HEK293T (cell line): ENCODE measurements around the gene POLR3A.

ENCODE experiments used
- ARNT ChIP-seq: fragments of 450-650 bp; IDR thresholded peaks from 2 replicates; pipeline ENCODE4 v1.6.1; 2017; ENCODE audit warnings: mild to moderate bottlenecking
- BHLHE40 ChIP-seq: fragments of 450-650 bp; IDR thresholded peaks from 2 replicates; pipeline ENCODE4 v1.6.1; 2016; ENCODE audit warnings: mild to moderate bottlenecking, moderate library complexity, borderline replicate concordance
- ELF4 ChIP-seq: fragments of 450-650 bp; IDR thresholded peaks from 2 replicates; pipeline ENCODE4 v1.6.1; 2017; ENCODE audit warnings: antibody characterized with exemption
- FOXA1 ChIP-seq: fragments of 450-650 bp; IDR thresholded peaks from 2 replicates; pipeline ENCODE4 v1.6.1; 2016; ENCODE audit warnings: mild to moderate bottlenecking
- FOXK2 ChIP-seq: fragments of 450-650 bp; IDR thresholded peaks from 2 replicates; pipeline ENCODE4 v1.6.1; 2016; ENCODE audit warnings: mild to moderate bottlenecking
- HDGF ChIP-seq: fragments of 450-650 bp; IDR thresholded peaks from 2 replicates; pipeline ENCODE4 v1.6.1; 2017; ENCODE audit warnings: antibody characterized with exemption, borderline replicate concordance
- LEF1 ChIP-seq: fragments of 450-650 bp; IDR thresholded peaks from 2 replicates; pipeline ENCODE4 v1.6.1; 2017; ENCODE audit warnings: mild to moderate bottlenecking, borderline replicate concordance
- NFRKB ChIP-seq: fragments of 450-650 bp; IDR thresholded peaks from 2 replicates; pipeline ENCODE4 v1.6.1; 2016; ENCODE audit warnings: mild to moderate bottlenecking, moderate library complexity
- SP1 ChIP-seq: fragments of 450-650 bp; IDR thresholded peaks from 2 replicates; pipeline ENCODE4 v1.6.1; 2017
- SUZ12 ChIP-seq: fragments of 450-650 bp; IDR thresholded peaks from 2 replicates; pipeline ENCODE4 v1.6.1; 2016; ENCODE audit warnings: mild to moderate bottlenecking
- TARDBP ChIP-seq: fragments of 450-650 bp; IDR thresholded peaks from 2 replicates; pipeline ENCODE4 v1.6.1; 2016
- ZNF384 ChIP-seq: fragments of 450-650 bp; IDR thresholded peaks from 2 replicates; pipeline ENCODE4 v1.6.1; 2016
- TF ChIP-seq, protein P1 (sequence below): fragments of 450-650 bp; IDR thresholded peaks from 2 replicates; pipeline ENCODE4 v1.6.1; 2016

DNA sequence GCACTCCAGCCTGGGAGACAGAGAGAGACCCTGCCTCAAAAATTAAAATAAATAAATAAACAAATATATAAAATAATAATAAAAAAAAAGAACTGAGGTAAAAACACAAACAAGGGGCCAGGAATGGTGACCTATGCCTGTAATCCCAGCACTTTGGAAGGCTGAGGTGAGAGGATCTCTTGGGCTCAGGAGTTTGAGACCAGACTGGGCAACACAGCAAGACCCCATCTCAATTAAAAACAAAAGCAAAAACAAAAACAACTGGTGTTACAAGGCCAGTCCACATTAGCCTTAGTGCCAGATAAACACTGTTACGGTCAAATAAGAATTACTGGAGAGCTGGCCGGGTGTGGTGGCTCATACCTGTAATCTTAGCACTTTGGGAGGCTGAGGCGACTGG is 5.6 kb downstream of the POLR3A start:
- no peak for TF ChIP-seq TARDBP
- TF ChIP-seq ARNT = no peak
- no peak for TF ChIP-seq FOXA1
- no peak for TF ChIP-seq HDGF
- no peak for TF ChIP-seq FOXK2
- no peak for TF ChIP-seq NFRKB
- no peak for TF ChIP-seq ZNF384
- TF ChIP-seq, protein P1, sequence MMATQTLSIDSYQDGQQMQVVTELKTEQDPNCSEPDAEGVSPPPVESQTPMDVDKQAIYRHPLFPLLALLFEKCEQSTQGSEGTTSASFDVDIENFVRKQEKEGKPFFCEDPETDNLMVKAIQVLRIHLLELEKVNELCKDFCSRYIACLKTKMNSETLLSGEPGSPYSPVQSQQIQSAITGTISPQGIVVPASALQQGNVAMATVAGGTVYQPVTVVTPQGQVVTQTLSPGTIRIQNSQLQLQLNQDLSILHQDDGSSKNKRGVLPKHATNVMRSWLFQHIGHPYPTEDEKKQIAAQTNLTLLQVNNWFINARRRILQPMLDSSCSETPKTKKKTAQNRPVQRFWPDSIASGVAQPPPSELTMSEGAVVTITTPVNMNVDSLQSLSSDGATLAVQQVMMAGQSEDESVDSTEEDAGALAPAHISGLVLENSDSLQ = no peak
- TF ChIP-seq ELF4 = no peak
- TF ChIP-seq SP1 = no peak
- TF ChIP-seq LEF1 = no peak
- no peak for TF ChIP-seq SUZ12
- TF ChIP-seq BHLHE40 = no peak
